Measurements from ENCODE around the gene NPAS3.

NPAS3 gene

DNA sequence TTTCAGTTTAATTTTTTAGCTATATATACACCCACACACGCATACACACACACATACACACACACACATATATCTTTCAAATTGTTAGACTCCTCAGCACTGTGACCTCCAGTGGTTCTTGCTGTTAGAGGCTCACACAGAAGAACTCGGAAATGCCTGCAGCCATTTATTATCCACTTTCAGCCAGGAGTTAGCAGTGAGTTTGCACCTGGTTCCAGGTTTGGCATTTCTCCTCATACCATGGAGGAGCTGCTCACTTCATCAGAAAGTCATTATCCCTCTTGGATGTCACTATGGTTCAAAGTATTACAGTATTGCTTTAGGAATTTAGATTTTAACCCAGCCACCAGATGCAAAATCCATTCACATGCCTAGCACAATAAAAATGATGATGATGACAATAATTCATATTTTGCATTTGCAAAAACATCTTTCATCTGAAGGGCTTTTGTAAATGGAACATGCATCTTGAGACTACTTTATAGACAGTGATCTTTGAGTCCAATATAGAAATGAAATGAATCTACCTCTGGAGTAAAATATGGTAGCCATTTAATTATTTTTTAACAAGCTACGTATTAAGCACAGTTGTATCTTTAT lies 42.3 kb downstream of the NPAS3 start:
- ChIA-PET CTCF (no interaction called here), POLR2A (no interaction called here)
- no peak for DNase-seq (ENCODE audit: extremely low spot score)
- TF ChIP-seq, protein P1, sequence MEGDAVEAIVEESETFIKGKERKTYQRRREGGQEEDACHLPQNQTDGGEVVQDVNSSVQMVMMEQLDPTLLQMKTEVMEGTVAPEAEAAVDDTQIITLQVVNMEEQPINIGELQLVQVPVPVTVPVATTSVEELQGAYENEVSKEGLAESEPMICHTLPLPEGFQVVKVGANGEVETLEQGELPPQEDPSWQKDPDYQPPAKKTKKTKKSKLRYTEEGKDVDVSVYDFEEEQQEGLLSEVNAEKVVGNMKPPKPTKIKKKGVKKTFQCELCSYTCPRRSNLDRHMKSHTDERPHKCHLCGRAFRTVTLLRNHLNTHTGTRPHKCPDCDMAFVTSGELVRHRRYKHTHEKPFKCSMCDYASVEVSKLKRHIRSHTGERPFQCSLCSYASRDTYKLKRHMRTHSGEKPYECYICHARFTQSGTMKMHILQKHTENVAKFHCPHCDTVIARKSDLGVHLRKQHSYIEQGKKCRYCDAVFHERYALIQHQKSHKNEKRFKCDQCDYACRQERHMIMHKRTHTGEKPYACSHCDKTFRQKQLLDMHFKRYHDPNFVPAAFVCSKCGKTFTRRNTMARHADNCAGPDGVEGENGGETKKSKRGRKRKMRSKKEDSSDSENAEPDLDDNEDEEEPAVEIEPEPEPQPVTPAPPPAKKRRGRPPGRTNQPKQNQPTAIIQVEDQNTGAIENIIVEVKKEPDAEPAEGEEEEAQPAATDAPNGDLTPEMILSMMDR (IDR thresholded peaks at IDR 0.05; ENCODE audit: control extremely low read depth, extremely low read depth, low read depth, missing control alignments) = no peak

DNA sequence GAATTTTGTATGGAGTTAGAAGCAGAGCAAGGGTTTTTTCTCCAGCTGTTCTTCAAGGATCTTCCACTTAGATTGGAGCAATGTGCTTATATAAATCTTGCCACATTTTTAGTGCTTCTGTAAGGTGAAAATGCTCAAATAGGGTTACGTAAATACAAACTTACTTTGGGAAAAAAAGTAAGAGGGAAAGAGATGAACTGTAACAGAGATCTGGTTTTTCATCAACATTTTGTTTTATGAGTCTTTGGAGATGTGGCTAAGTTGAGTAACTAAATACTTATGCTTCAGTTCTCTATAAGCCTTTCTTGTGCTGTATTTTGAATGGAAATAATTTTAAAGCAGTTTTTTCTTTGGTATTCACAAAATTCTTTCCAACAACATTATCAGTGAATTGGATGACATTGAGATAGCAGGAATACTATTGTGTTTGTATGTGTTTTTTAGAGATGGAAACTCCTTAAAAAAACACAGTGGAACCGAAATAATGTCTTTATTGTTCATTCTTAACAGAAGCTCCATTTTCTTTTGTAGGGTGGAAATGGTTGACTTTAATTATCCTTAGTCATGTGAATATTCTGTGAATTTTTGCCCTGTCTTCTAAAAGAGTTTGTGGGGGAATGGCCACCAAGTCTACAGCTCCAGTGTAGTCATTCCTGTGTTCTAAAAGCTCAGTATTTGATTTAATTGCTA lies 45.7 kb downstream of the NPAS3 start:
- POLR2A ChIA-PET = no interaction called here
- DNase-seq (ENCODE audit: extremely low spot score) = no peak
- CTCF ChIA-PET = no interaction called here
- TF ChIP-seq, protein P1 (IDR thresholded peaks at IDR 0.05; ENCODE audit: control extremely low read depth, extremely low read depth, low read depth, missing control alignments) = no peak

DNA sequence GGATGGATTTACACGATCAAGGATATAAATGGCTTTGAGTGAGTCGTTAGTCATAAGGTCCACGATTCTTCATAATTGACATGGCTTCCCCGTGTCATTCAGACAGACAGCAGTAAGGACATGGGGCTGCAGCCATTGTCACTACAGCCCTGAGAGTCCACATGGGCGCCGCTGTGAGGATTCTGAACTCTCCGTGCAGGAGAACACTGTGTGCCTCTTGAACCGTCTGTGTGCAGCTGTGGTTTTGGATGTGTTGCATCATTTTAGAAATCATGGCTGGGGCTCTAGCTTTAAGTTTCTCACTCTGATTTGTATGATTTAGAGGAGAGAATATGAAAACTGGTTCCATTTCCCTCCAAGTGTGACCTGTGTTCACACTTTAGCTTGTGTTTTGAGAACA lies 47.2 kb downstream of the NPAS3 start:
- ChIA-PET POLR2A (no interaction called here), CTCF (interaction anchor here (1.5 kb wide), 1 partner anchor 9 kb away, joined by 3 read pairs; no protein-coding TSS in a partner anchor)
- no peak for DNase-seq (ENCODE audit: extremely low spot score)
- TF ChIP-seq, protein P1 (IDR thresholded peaks at IDR 0.05; ENCODE audit: control extremely low read depth, extremely low read depth, low read depth, missing control alignments) = no peak

DNA sequence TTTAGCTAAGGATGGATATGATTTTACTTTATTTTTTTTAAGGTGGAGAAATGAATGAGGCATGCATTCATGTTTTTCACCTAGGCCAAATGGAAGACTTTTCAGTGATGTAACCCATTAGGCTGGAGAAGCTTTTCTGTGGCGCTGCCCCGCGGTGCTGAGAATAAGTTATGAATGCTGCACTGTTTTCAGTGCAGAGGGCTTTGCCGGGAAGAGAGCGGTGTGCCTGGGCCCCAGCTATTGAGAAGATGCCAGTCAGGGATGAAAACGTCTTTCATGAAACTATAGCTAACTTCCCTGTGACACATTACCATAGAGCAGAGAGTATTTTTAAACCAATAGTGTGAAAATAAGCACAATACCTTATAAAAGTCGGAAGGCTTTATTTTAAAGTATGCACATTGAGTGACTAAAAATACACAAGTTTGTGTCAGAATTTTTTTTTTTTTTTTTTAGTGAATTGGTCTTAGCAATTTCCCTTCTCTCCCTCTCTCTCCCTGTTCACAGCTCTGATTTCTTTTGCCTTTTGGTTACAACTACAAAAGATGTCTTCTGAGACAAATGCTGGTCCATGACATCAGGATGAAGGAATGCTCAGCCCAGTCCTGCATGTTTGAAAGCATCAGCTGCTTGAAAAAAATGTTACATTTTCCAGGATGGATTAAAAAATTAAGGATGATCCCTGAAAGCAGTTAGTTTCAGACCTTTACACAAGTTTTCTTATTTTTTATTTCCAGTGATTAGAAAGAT lies 48.3 kb downstream of the NPAS3 start:
- ChIA-PET POLR2A (no interaction called here), CTCF (interaction anchor here (1.5 kb wide), 1 partner anchor 8 kb away, joined by 3 read pairs; no protein-coding TSS in a partner anchor)
- no peak for DNase-seq (ENCODE audit: extremely low spot score)

DNA sequence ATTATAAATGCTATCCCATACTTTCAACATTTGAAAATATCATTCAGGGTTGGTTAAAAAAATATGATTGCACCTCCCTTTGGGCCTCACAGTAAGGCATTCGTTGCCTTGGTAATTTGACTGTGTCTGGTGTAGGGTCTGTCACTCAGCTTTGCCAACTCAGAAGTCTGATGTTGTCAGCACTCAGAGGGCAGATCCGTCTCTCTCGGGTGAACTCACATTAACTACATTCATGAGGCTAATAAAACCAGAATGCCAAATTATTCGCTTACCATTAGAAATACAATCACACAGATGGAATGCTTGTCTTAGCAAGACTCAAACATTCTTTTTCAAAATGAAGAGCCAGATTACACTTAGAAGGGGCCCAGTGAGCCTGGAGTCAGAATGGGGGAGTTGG lies 53.0 kb downstream of the NPAS3 start:
- DNase-seq (ENCODE audit: extremely low spot score) = no peak
- CTCF ChIA-PET = no interaction called here
- TF ChIP-seq, protein P1 (IDR thresholded peaks at IDR 0.05; ENCODE audit: control extremely low read depth, extremely low read depth, low read depth, missing control alignments) = no peak
- POLR2A ChIA-PET = no interaction called here

More for the DNA sequence above, 48.3 kb downstream of the NPAS3 start:
- TF ChIP-seq, protein P1 (IDR thresholded peaks at IDR 0.05; ENCODE audit: control extremely low read depth, extremely low read depth, low read depth, missing control alignments) = no peak

DNA sequence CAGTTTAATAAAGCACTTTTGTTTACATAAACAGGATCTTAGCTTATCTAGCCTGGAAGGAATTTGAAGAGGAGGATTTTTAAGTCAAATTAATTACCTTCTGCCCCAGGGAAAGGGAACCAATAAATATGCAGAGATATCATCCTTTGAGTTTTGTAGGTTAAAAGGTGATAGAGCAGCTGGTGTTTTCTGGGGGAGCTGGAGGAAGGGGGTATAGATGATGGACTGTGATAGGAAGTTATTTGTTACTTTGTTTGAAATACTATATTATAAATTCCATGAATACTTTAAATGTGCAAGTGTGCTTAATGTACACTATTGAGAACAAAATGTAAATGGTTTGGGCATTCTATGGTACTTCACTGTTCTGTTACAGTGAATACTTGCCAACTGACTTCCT lies 55.2 kb downstream of the NPAS3 start:
- TF ChIP-seq, protein P1 (IDR thresholded peaks at IDR 0.05; ENCODE audit: control extremely low read depth, extremely low read depth, low read depth, missing control alignments) = no peak
- DNase-seq (ENCODE audit: extremely low spot score) = no peak
- CTCF ChIA-PET = no interaction called here
- POLR2A ChIA-PET = no interaction called here
